Immature natural killer cell (primary cell): ENCODE data around the gene CAMKK1. TPM values are rescaled to one million over a fixed set of nuclear protein-coding genes. Genes with fewer than 3 reads are reported as not detected.

Experiments
- polyA plus RNA-seq, 3 donors: library from polyadenylated mRNA; unstranded; fragments of 300-500 nt; fragmentation: Illumina TruSeq; gene quantifications; one replicate each; pipeline ENCODE4 v1.2.3, GENCODE V29; 2021

The CAMKK1 gene
- polyA plus RNA-seq, 3 donors from 2014 or later: 0.08 TPM; not detected in 2

Other genes starting within 250 kb of the CAMKK1 start
- 10 to 100 TPM; 36.1 to 49.2 (median 41.5) TPM for gene TAX1BP3, start 224.5 kb downstream of the CAMKK1 start, polyA plus RNA-seq
- 100 to 1,000 TPM; 104 to 137 (median 135) TPM for gene EMC6, start 224.2 kb downstream of the CAMKK1 start, polyA plus RNA-seq
- 1 to 10 TPM; 5.9 to 8.9 (median 8.4) TPM for gene P2RX5, start 196.9 kb downstream of the CAMKK1 start, polyA plus RNA-seq
- under 1 TPM in 2 of 3 donors, not detected in 1; 0.20 to 0.47 TPM for gene HASPIN, start 169.2 kb downstream of the CAMKK1 start, polyA plus RNA-seq
- 10 to 100 TPM; 68.2 to 81.9 (median 81.8) TPM for gene ITGAE, start 91.9 kb downstream of the CAMKK1 start, polyA plus RNA-seq
- gene NCBP3, start 46.8 kb downstream of the CAMKK1 start, polyA plus RNA-seq: 10 to 100 TPM in 2 of 3 donors, 1 to 10 TPM in 1; 5.7 to 18.3 (median 11.5) TPM
- gene P2RX1, start 23.4 kb upstream of the CAMKK1 start, polyA plus RNA-seq: under 1 TPM in 1 of 3 donors, not detected in 2; 0.33 TPM
- 100 to 1,000 TPM in 1 of 3 donors, 10 to 100 TPM in 2; 29.6 to 116 (median 35.1) TPM for gene ATP2A3, start 71.4 kb upstream of the CAMKK1 start, polyA plus RNA-seq
- 10 to 100 TPM in 1 of 3 donors, 1 to 10 TPM in 2; 2.0 to 12.7 (median 3.9) TPM for gene ZZEF1, start 250.0 kb upstream of the CAMKK1 start, polyA plus RNA-seq